T-helper 17 cell (primary cell): ENCODE measurements around the gene KCTD1. TPM values are rescaled to one million over a fixed set of nuclear protein-coding genes. Genes with fewer than 3 reads are reported as not detected.
"Not testable (repeated sequence)": the region's sequence is repeated elsewhere in the genome, so short reads cannot be mapped to it uniquely, and the experiment has no call there.

Experiments
- ATAC-seq: fragments of 150-1000 bp; cut with Tn5 transposase; 2 replicates; pipeline ENCODE4 v1.10.0; 2021; ENCODE audit warnings: mild to moderate bottlenecking, moderate library complexity
- DNase-seq, 3 donors: peaks; one replicate each; pipeline versions ENCODE4 v3.0.0 to v3.0.0-alpha.2; 2020 to 2021
- H3K9me3 ChIP-seq: one replicate; pipeline ENCODE4 v1.7.0; 2013; ENCODE audit warnings: low read length, mild to moderate bottlenecking; ENCODE audit not compliant: control insufficient read depth, poor library complexity, severe bottlenecking
- H3K27ac Mint-ChIP-seq: one replicate; pipeline ENCODE4 v1.8.0; 2022; ENCODE audit warnings: mild to moderate bottlenecking, moderate library complexity, mixed read lengths
- H3K27me3 Mint-ChIP-seq: one replicate; pipeline ENCODE4 v1.8.0; 2022; ENCODE audit warnings: mixed read lengths
- H3K36me3 Mint-ChIP-seq: one replicate; pipeline ENCODE4 v1.8.0; 2022; ENCODE audit warnings: low read depth, mixed read lengths
- H3K4me1 Mint-ChIP-seq: one replicate; pipeline ENCODE4 v1.8.0; 2022; ENCODE audit warnings: mild to moderate bottlenecking, mixed read lengths
- H3K4me3 Mint-ChIP-seq: one replicate; pipeline ENCODE4 v1.8.0; 2022; ENCODE audit warnings: mild to moderate bottlenecking, moderate library complexity, mixed read lengths
- total RNA-seq, 4 donors: library from RNA in 2 of 4; stranded (reverse) in 2 of 4; gene quantifications; one replicate each; pipeline ENCODE4 v1.2.3 and lab custom pipeline; 2022 to 2026

The KCTD1 gene
- total RNA-seq, 2 donors from 2014 or later: 2.8 to 2.9 TPM

GRCh38 chr18:26448714-26449159 is 99.6 kb downstream of the KCTD1 start:
- ATAC-seq: no peak
- peaks cover 50% of the 10 kb centered on the region for H3K27me3 Mint-ChIP-seq
- peaks cover 3% of the 10 kb centered on the region for H3K36me3 Mint-ChIP-seq
- no peak overlapping the region for H3K27ac Mint-ChIP-seq
- H3K4me3 Mint-ChIP-seq: no peak overlapping the region
- DNase-seq: no peak
- H3K4me1 Mint-ChIP-seq: no peaks in the 10 kb centered on the region
- H3K9me3 ChIP-seq: no peaks in the 10 kb centered on the region

GRCh38 chr18:26443853-26444252 is 104.5 kb downstream of the KCTD1 start:
- Mint-ChIP-seq H3K27ac (no peak overlapping the region), H3K36me3 (peaks cover 3% of the 10 kb centered on the region), H3K4me3 (no peak overlapping the region), H3K27me3 (peaks cover 49% of the 10 kb centered on the region), H3K4me1 (no peaks in the 10 kb centered on the region)
- no peaks in the 10 kb centered on the region for H3K9me3 ChIP-seq
- DNase-seq: no peak
- no peak for ATAC-seq

- no peak overlapping the region for H3K27ac Mint-ChIP-seq
- H3K36me3 Mint-ChIP-seq: peaks cover 1% of the 10 kb centered on the region
- H3K4me3 Mint-ChIP-seq: no peak overlapping the region
- ATAC-seq: no peak
- no peaks in the 10 kb centered on the region for H3K9me3 ChIP-seq
- H3K27me3 Mint-ChIP-seq: peaks cover 43% of the 10 kb centered on the region
- H3K4me1 Mint-ChIP-seq: no peaks in the 10 kb centered on the region
- no peak for DNase-seq
Measured at GRCh38 chr18:26442126-26442525, 106.2 kb downstream of the KCTD1 start.

GRCh38 chr18:26440644-26441043 is 107.7 kb downstream of the KCTD1 start:
- H3K4me1 Mint-ChIP-seq: no peaks in the 10 kb centered on the region
- DNase-seq (no peak), ATAC-seq (no peak)
- H3K4me3 Mint-ChIP-seq: no peak overlapping the region
- no peaks in the 10 kb centered on the region for H3K9me3 ChIP-seq
- H3K27me3 Mint-ChIP-seq: peaks cover 52% of the 10 kb centered on the region
- no peak overlapping the region for H3K27ac Mint-ChIP-seq
- H3K36me3 Mint-ChIP-seq: no peaks in the 10 kb centered on the region

GRCh38 chr18:26439537-26439936 is 108.8 kb downstream of the KCTD1 start:
- H3K36me3 Mint-ChIP-seq: no peaks in the 10 kb centered on the region
- no peak for DNase-seq
- H3K9me3 ChIP-seq: no peaks in the 10 kb centered on the region
- peaks cover 49% of the 10 kb centered on the region for H3K27me3 Mint-ChIP-seq
- no peaks in the 10 kb centered on the region for H3K4me1 Mint-ChIP-seq
- H3K27ac Mint-ChIP-seq: no peak overlapping the region
- no peak for ATAC-seq
- no peak overlapping the region for H3K4me3 Mint-ChIP-seq

GRCh38 chr18:26438980-26439379 is 109.4 kb downstream of the KCTD1 start:
- no peak overlapping the region for H3K4me3 Mint-ChIP-seq
- no peaks in the 10 kb centered on the region for H3K36me3 Mint-ChIP-seq
- H3K4me1 Mint-ChIP-seq: no peaks in the 10 kb centered on the region
- H3K27me3 Mint-ChIP-seq: peaks cover 50% of the 10 kb centered on the region
- ATAC-seq (peak; percentile 33), DNase-seq (no peak)
- no peak overlapping the region for H3K27ac Mint-ChIP-seq
- H3K9me3 ChIP-seq: no peaks in the 10 kb centered on the region

- not testable (repeated sequence) for H3K9me3 ChIP-seq, H3K36me3 Mint-ChIP-seq, ATAC-seq, H3K4me1 Mint-ChIP-seq, H3K4me3 Mint-ChIP-seq, H3K27ac Mint-ChIP-seq, DNase-seq
- peaks cover 55% of the 10 kb centered on the region for H3K27me3 Mint-ChIP-seq
Measured at GRCh38 chr18:26437634-26438033, 110.7 kb downstream of the KCTD1 start.

GRCh38 chr18:26436176-26437051 is 111.9 kb downstream of the KCTD1 start:
- no peak for DNase-seq
- Mint-ChIP-seq H3K27ac (no peak overlapping the region), H3K4me3 (no peak overlapping the region), H3K4me1 (no peaks in the 10 kb centered on the region), H3K36me3 (no peaks in the 10 kb centered on the region), H3K27me3 (peaks cover 55% of the 10 kb centered on the region)
- H3K9me3 ChIP-seq: no peaks in the 10 kb centered on the region
- no peak for ATAC-seq

GRCh38 chr18:26435415-26436095 is 112.8 kb downstream of the KCTD1 start:
- DNase-seq (no peak), ATAC-seq (no peak)
- Mint-ChIP-seq H3K36me3 (no peaks in the 10 kb centered on the region), H3K4me3 (no peak overlapping the region), H3K27me3 (peaks cover 49% of the 10 kb centered on the region), H3K27ac (no peak overlapping the region), H3K4me1 (no peaks in the 10 kb centered on the region)
- no peaks in the 10 kb centered on the region for H3K9me3 ChIP-seq

GRCh38 chr18:26434887-26435286 is 113.5 kb downstream of the KCTD1 start:
- DNase-seq (no peak), ATAC-seq (no peak)
- no peak overlapping the region for H3K27ac Mint-ChIP-seq
- no peak overlapping the region for H3K4me3 Mint-ChIP-seq
- H3K9me3 ChIP-seq: no peaks in the 10 kb centered on the region
- no peaks in the 10 kb centered on the region for H3K36me3 Mint-ChIP-seq
- no peaks in the 10 kb centered on the region for H3K4me1 Mint-ChIP-seq
- H3K27me3 Mint-ChIP-seq: peaks cover 43% of the 10 kb centered on the region

GRCh38 chr18:26432651-26433424 is 115.5 kb downstream of the KCTD1 start:
- no peaks in the 10 kb centered on the region for H3K9me3 ChIP-seq
- no peak overlapping the region for H3K27ac Mint-ChIP-seq
- no peaks in the 10 kb centered on the region for H3K4me1 Mint-ChIP-seq
- H3K4me3 Mint-ChIP-seq: no peak overlapping the region
- no peak for ATAC-seq
- DNase-seq: no peak
- H3K36me3 Mint-ChIP-seq: no peaks in the 10 kb centered on the region
- peaks cover 26% of the 10 kb centered on the region for H3K27me3 Mint-ChIP-seq

- H3K4me1 Mint-ChIP-seq: no peaks in the 10 kb centered on the region
- no peak for ATAC-seq
- H3K27me3 Mint-ChIP-seq: peaks cover 12% of the 10 kb centered on the region
- H3K36me3 Mint-ChIP-seq: no peaks in the 10 kb centered on the region
- no peak for DNase-seq
- H3K27ac Mint-ChIP-seq: no peak overlapping the region
- H3K9me3 ChIP-seq: no peaks in the 10 kb centered on the region
- H3K4me3 Mint-ChIP-seq: no peak overlapping the region
Measured at GRCh38 chr18:26429535-26430226, 118.7 kb downstream of the KCTD1 start.

GRCh38 chr18:26425148-26425531 is 123.2 kb downstream of the KCTD1 start:
- Mint-ChIP-seq H3K4me3 (no peak overlapping the region), H3K27ac (no peak overlapping the region)
- ATAC-seq: no peak

More at GRCh38 chr18:26425148-26425531, 123.2 kb downstream of the KCTD1 start:
- no peak for DNase-seq
- no peaks in the 10 kb centered on the region for H3K4me1 Mint-ChIP-seq
- peaks cover 23% of the 10 kb centered on the region for H3K27me3 Mint-ChIP-seq
- no peaks in the 10 kb centered on the region for H3K36me3 Mint-ChIP-seq
- H3K9me3 ChIP-seq: no peaks in the 10 kb centered on the region
